ENCODE data around the gene EXOC6B.

EXOC6B gene

GRCh38 chr2:72362733-72363132, 463.1 kb downstream of the EXOC6B start:
- Histone ChIP-seq H3K79me2 (ENCODE audit: insufficient read depth, low read length) (no peaks in the 10 kb centered on the region), H3K9me2 (replicated peaks; ENCODE audit: low read depth, low read length) (no peaks in the 10 kb centered on the region), H3K4me2 (ENCODE audit: low read depth, low read length, poor library complexity, severe bottlenecking) (no peak overlapping the region), H3K4me1 (ENCODE audit: insufficient read depth, low read length, poor library complexity, severe bottlenecking) (no peaks in the 10 kb centered on the region), H3K9ac (ENCODE audit: low read depth, low read length, poor library complexity, severe bottlenecking) (no peak overlapping the region), H3K4me3 (ENCODE audit: low read length, poor library complexity, severe bottlenecking) (no peak overlapping the region), H4K20me1 (ENCODE audit: insufficient read depth, low read length, poor library complexity, severe bottlenecking) (no peaks in the 10 kb centered on the region), H3K27me3 (ENCODE audit: insufficient read depth, low read length, poor library complexity, severe bottlenecking) (no peaks in the 10 kb centered on the region), H3F3A (ENCODE audit: low read depth) (no peaks in the 10 kb centered on the region), H3K36me3 (ENCODE audit: insufficient read depth, low read length) (no peaks in the 10 kb centered on the region), H3K9me3 (ENCODE audit: insufficient read depth, low read depth, low read length) (no peaks in the 10 kb centered on the region), H2AFZ (ENCODE audit: low read length) (no peak overlapping the region)
- TF ChIP-seq EZH2phosphoT487 (IDR thresholded peaks at IDR 0.05; ENCODE audit: borderline replicate concordance): no peak
- no peak for TF ChIP-seq CTCF (conservative IDR thresholded peaks at IDR 0.05; ENCODE audit: low read length)

- no peak overlapping the region for H3K4me3 ChIP-seq (ENCODE audit: low read length, poor library complexity, severe bottlenecking)
- no peaks in the 10 kb centered on the region for H3K9me3 ChIP-seq (ENCODE audit: insufficient read depth, low read depth, low read length)
- no peak overlapping the region for H3K4me2 ChIP-seq (ENCODE audit: low read depth, low read length, poor library complexity, severe bottlenecking)
- no peak overlapping the region for H3K9ac ChIP-seq (ENCODE audit: low read depth, low read length, poor library complexity, severe bottlenecking)
- H3K4me1 ChIP-seq (ENCODE audit: insufficient read depth, low read length, poor library complexity, severe bottlenecking): no peaks in the 10 kb centered on the region
- H3K9me2 ChIP-seq (replicated peaks; ENCODE audit: low read depth, low read length): no peaks in the 10 kb centered on the region
- no peaks in the 10 kb centered on the region for H3K79me2 ChIP-seq (ENCODE audit: insufficient read depth, low read length)
- no peaks in the 10 kb centered on the region for H3K36me3 ChIP-seq (ENCODE audit: insufficient read depth, low read length)
- H3K27me3 ChIP-seq (ENCODE audit: insufficient read depth, low read length, poor library complexity, severe bottlenecking): no peaks in the 10 kb centered on the region
- H3F3A ChIP-seq (ENCODE audit: low read depth): no peaks in the 10 kb centered on the region
- TF ChIP-seq EZH2phosphoT487 (IDR thresholded peaks at IDR 0.05; ENCODE audit: borderline replicate concordance) (no peak), CTCF (conservative IDR thresholded peaks at IDR 0.05; ENCODE audit: low read length) (no peak)
- no peak overlapping the region for H2AFZ ChIP-seq (ENCODE audit: low read length)
- no peaks in the 10 kb centered on the region for H4K20me1 ChIP-seq (ENCODE audit: insufficient read depth, low read length, poor library complexity, severe bottlenecking)
Measured at GRCh38 chr2:72361521-72361920, 464.3 kb downstream of the EXOC6B start.

GRCh38 chr2:72361042-72361441, 464.8 kb downstream of the EXOC6B start:
- Histone ChIP-seq H3K4me2 (ENCODE audit: low read depth, low read length, poor library complexity, severe bottlenecking) (no peak overlapping the region), H3K27me3 (ENCODE audit: insufficient read depth, low read length, poor library complexity, severe bottlenecking) (no peaks in the 10 kb centered on the region), H3K9me3 (ENCODE audit: insufficient read depth, low read depth, low read length) (no peaks in the 10 kb centered on the region), H3F3A (ENCODE audit: low read depth) (no peaks in the 10 kb centered on the region), H3K36me3 (ENCODE audit: insufficient read depth, low read length) (no peaks in the 10 kb centered on the region), H3K4me1 (ENCODE audit: insufficient read depth, low read length, poor library complexity, severe bottlenecking) (no peaks in the 10 kb centered on the region), H4K20me1 (ENCODE audit: insufficient read depth, low read length, poor library complexity, severe bottlenecking) (no peaks in the 10 kb centered on the region), H3K79me2 (ENCODE audit: insufficient read depth, low read length) (no peaks in the 10 kb centered on the region), H2AFZ (ENCODE audit: low read length) (no peak overlapping the region), H3K9ac (ENCODE audit: low read depth, low read length, poor library complexity, severe bottlenecking) (no peak overlapping the region), H3K9me2 (replicated peaks; ENCODE audit: low read depth, low read length) (no peaks in the 10 kb centered on the region), H3K4me3 (ENCODE audit: low read length, poor library complexity, severe bottlenecking) (no peak overlapping the region)
- TF ChIP-seq EZH2phosphoT487 (IDR thresholded peaks at IDR 0.05; ENCODE audit: borderline replicate concordance) (no peak), CTCF (conservative IDR thresholded peaks at IDR 0.05; ENCODE audit: low read length) (no peak)
